WTC11 (cell line): ENCODE measurements around the gene TRABD2A. TPM values are rescaled to one million over a fixed set of nuclear protein-coding genes. Genes with fewer than 3 reads are reported as not detected.

Experiments
- ATAC-seq: fragments of 200-7000 bp; cut with Tn5 transposase; 2 replicates; pipeline ENCODE4 v1.10.0; 2021; ENCODE audit warnings: mild to moderate bottlenecking, moderate library complexity
- CTCF ChIA-PET: fragments of 300-600 bp; sonication (Branson Sonifier 250); formaldehyde crosslinking; loops from one replicate; lab custom pipeline; 2021; ENCODE audit warnings: antibody characterized with exemption; lab: Charles Lee
- POLR2A ChIA-PET: fragments of 350-600 bp; sonication (Branson Sonifier 250); formaldehyde crosslinking; loops from one replicate; lab custom pipeline; 2021; ENCODE audit warnings: antibody characterized with exemption; lab: Charles Lee
- DNase-seq: peaks from one replicate; pipeline ENCODE4 v3.0.0; 2021; ENCODE audit warnings: low spot score
- H3K27ac Mint-ChIP-seq: 2 replicates; pipeline ENCODE4 v1.8.0; 2021; ENCODE audit warnings: mixed read lengths
- H3K27me3 Mint-ChIP-seq: 2 replicates; pipeline ENCODE4 v1.8.0; 2021; ENCODE audit warnings: low read depth, mild to moderate bottlenecking, moderate library complexity, mixed read lengths
- H3K36me3 Mint-ChIP-seq: 2 replicates; pipeline ENCODE4 v1.8.0; 2021; ENCODE audit warnings: mixed read lengths
- H3K4me1 Mint-ChIP-seq: 2 replicates; pipeline ENCODE4 v1.8.0; 2022; ENCODE audit warnings: mixed read lengths
- H3K4me3 Mint-ChIP-seq: 2 replicates; pipeline ENCODE4 v1.8.0; 2021; ENCODE audit warnings: mild to moderate bottlenecking, moderate library complexity, mixed read lengths
- H3K9me3 Mint-ChIP-seq: 2 replicates; pipeline ENCODE4 v1.8.0; 2021; ENCODE audit warnings: mixed read lengths
- ATF1 ChIP-seq: sonication (generic); formaldehyde crosslinking; IDR thresholded peaks from 2 replicates; pipeline ENCODE4 v1.8.1; 2023; ENCODE audit warnings: mild to moderate bottlenecking, moderate library complexity, missing genetic modification reagents
- CBFB ChIP-seq: sonication (generic); formaldehyde crosslinking; IDR thresholded peaks from 2 replicates; pipeline ENCODE4 v1.8.1; 2022; ENCODE audit warnings: mild to moderate bottlenecking, low read depth, missing genetic modification reagents
- CREB1 ChIP-seq: sonication (generic); formaldehyde crosslinking; IDR thresholded peaks from 2 replicates; pipeline ENCODE4 v1.8.0; 2023; ENCODE audit warnings: mild to moderate bottlenecking, missing genetic modification reagents
- CREM ChIP-seq: sonication (generic); formaldehyde crosslinking; IDR thresholded peaks from 2 replicates; pipeline ENCODE4 v1.8.1; 2022; ENCODE audit warnings: mild to moderate bottlenecking, missing genetic modification reagents, moderate library complexity
- CTCF ChIP-seq: fragments of 200-600 bp; IDR thresholded peaks from 2 replicates; pipeline ENCODE4 v1.8.0; 2022; ENCODE audit warnings: antibody characterized with exemption
- E2F4 ChIP-seq: sonication (generic); formaldehyde crosslinking; IDR thresholded peaks from 2 replicates; pipeline ENCODE4 v1.8.1; 2022; ENCODE audit warnings: low read depth, mild to moderate bottlenecking, moderate library complexity, missing genetic modification reagents, borderline replicate concordance
- E2F5 ChIP-seq: sonication (generic); formaldehyde crosslinking; IDR thresholded peaks from 2 replicates; pipeline ENCODE4 v1.8.1; 2022; ENCODE audit warnings: mild to moderate bottlenecking, moderate library complexity, missing genetic modification reagents
- ESRRA ChIP-seq: sonication (generic); formaldehyde crosslinking; IDR thresholded peaks from 2 replicates; pipeline ENCODE4 v1.8.1; 2022; ENCODE audit warnings: mild to moderate bottlenecking, missing genetic modification reagents, borderline replicate concordance
- FOXK1 ChIP-seq: sonication (generic); formaldehyde crosslinking; IDR thresholded peaks from 2 replicates; pipeline ENCODE4 v1.8.0; 2022; ENCODE audit warnings: mild to moderate bottlenecking, moderate library complexity, missing genetic modification reagents
- IRF1 ChIP-seq: sonication (generic); formaldehyde crosslinking; IDR thresholded peaks from 2 replicates; pipeline ENCODE4 v1.8.0; 2023; ENCODE audit warnings: missing genetic modification reagents
- IRF2 ChIP-seq: sonication (generic); formaldehyde crosslinking; IDR thresholded peaks from 2 replicates; pipeline ENCODE4 v1.8.0; 2022; ENCODE audit warnings: low read depth, missing genetic modification reagents, borderline replicate concordance
- JAZF1 ChIP-seq: fragments of 250-450 bp; sonication (Bioruptor Pico); IDR thresholded peaks from 2 replicates; pipeline ENCODE4 v1.9.0; 2021; ENCODE audit warnings: moderate library complexity, mild to moderate bottlenecking, inconsistent platforms
- JUN ChIP-seq: sonication (generic); formaldehyde crosslinking; IDR thresholded peaks from 2 replicates; pipeline ENCODE4 v1.8.0; 2023; ENCODE audit warnings: mild to moderate bottlenecking, missing genetic modification reagents
- NFE2L1 ChIP-seq: sonication (generic); formaldehyde crosslinking; IDR thresholded peaks from 2 replicates; pipeline ENCODE4 v1.8.1; 2023; ENCODE audit warnings: missing genetic modification reagents
- TP53 ChIP-seq: sonication (generic); formaldehyde crosslinking; IDR thresholded peaks from 2 replicates; pipeline ENCODE4 v1.8.1; 2023; ENCODE audit warnings: mild to moderate bottlenecking, missing genetic modification reagents
- ZBTB21 ChIP-seq: sonication (generic); formaldehyde crosslinking; IDR thresholded peaks from 2 replicates; pipeline ENCODE4 v1.8.1; 2023; ENCODE audit warnings: mild to moderate bottlenecking, missing genetic modification reagents, borderline replicate concordance
- ZNF396 ChIP-seq: fragments of 250-450 bp; sonication (Bioruptor Pico); IDR thresholded peaks from 2 replicates; pipeline ENCODE4 v1.8.0; 2021; ENCODE audit warnings: mild to moderate bottlenecking, moderate library complexity, borderline replicate concordance
- ZSCAN18 ChIP-seq: fragments of 250-450 bp; sonication (Bioruptor Pico); IDR thresholded peaks from 2 replicates; pipeline ENCODE4 v2.1.2; 2022; ENCODE audit warnings: mild to moderate bottlenecking, moderate library complexity
- total RNA-seq: library from RNA; stranded (reverse); gene quantifications from 3 replicates; pipeline ENCODE4 v1.2.3, GENCODE V29; 2021
- TF ChIP-seq, protein P1 (sequence below): sonication (generic); formaldehyde crosslinking; conservative IDR thresholded peaks from 2 replicates; pipeline ENCODE4 v1.8.1; 2022; ENCODE audit warnings: mild to moderate bottlenecking, missing genetic modification reagents
- TF ChIP-seq, protein P2 (sequence below): sonication (generic); formaldehyde crosslinking; IDR thresholded peaks from 2 replicates; pipeline ENCODE4 v1.8.1; 2023; ENCODE audit warnings: mild to moderate bottlenecking, missing genetic modification reagents, moderate library complexity

TRABD2A gene
- total RNA-seq, 1 experiment from 2014 or later: 12.1 TPM

DNA sequence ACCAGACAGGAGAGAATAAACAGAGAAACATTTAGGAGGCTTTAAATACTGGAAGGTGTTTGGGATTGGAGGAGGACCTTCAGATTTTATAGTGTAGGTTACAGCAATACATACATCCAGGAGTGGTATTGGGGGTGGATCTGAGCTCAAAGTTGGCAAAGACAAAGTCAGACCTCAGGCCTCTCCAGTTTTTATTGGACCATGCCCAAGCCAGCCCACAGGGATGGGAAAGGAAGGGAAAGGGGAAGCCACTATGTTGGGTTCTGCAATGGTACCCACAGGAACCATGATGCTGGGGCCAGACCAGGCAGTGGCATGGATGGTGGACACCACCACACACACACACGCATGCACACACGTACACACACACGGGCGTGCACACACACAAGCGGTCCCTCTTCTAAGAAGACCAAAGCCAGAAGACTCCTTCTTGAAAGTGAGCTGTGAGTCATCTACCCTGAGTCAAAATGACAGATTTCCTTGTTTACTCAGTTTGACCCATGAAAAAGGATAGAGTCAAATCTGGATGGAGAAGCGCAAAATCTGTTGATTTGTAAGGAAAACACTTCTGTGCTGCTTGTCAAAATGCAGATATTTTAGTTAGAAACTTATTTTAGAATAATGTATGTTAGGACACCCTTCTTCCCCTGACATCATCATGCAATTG is 87.9 kb downstream of the TRABD2A start:
- DNase-seq (no peak), ATAC-seq (no peak)
- Mint-ChIP-seq H3K27ac (no peak overlapping the region), H3K4me3 (no peak overlapping the region), H3K4me1 (no peaks in the 10 kb centered on the region), H3K36me3 (no peaks in the 10 kb centered on the region), H3K27me3 (no peaks in the 10 kb centered on the region; the same call in 1 of the 2 replicates), H3K9me3 (0 out of 2 replicates have a peak, but pooled peaks cover 7% of the 10 kb centered on the region)
- CTCF ChIA-PET: no interaction called here
- no peak for TF ChIP-seq FOXK1
- TF ChIP-seq ESRRA: no peak
- TF ChIP-seq ZSCAN18 (CRISPR knock-in tag): no peak
- TF ChIP-seq CREM (CRISPR knock-in tag): no peak
- TF ChIP-seq ATF1 (CRISPR knock-in tag): no peak
- TF ChIP-seq, protein P1, sequence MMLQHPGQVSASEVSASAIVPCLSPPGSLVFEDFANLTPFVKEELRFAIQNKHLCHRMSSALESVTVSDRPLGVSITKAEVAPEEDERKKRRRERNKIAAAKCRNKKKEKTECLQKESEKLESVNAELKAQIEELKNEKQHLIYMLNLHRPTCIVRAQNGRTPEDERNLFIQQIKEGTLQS (CRISPR knock-in tag): no peak
- no peak for TF ChIP-seq JUN (CRISPR knock-in tag)
- TF ChIP-seq NFE2L1 (CRISPR knock-in tag): no peak
- TF ChIP-seq ZNF396 (CRISPR knock-in tag): no peak
- TF ChIP-seq, protein P2, sequence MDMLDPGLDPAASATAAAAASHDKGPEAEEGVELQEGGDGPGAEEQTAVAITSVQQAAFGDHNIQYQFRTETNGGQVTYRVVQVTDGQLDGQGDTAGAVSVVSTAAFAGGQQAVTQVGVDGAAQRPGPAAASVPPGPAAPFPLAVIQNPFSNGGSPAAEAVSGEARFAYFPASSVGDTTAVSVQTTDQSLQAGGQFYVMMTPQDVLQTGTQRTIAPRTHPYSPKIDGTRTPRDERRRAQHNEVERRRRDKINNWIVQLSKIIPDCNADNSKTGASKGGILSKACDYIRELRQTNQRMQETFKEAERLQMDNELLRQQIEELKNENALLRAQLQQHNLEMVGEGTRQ: no peak
- TF ChIP-seq IRF1: no peak
- no peak for TF ChIP-seq ZBTB21 (CRISPR knock-in tag)
- POLR2A ChIA-PET: no interaction called here

DNA sequence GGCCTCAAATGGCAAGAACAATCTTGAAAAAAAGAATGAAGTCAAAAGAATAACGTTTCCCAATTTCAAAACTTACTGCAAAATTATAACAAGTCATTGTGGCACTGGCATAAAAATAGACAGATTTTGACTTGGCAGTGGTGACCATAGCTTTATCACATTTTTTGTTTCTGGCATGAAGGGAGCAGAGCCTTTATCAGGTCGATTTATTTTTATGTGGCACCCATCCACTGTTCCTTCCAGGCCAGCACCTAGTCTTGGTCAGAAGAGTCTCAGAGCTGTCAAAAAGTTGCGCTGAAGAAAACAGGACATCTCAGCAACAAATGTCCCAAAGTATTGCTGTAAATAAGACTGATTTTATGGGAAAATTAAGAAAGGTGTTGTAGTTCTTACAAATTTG is 92.4 kb downstream of the TRABD2A start:
- TF ChIP-seq JAZF1 (CRISPR knock-in tag) (no peak), CREM (CRISPR knock-in tag) (no peak), IRF2 (CRISPR knock-in tag) (no peak), CTCF (no peak), NFE2L1 (CRISPR knock-in tag) (no peak), E2F5 (CRISPR knock-in tag) (no peak), ESRRA (no peak), TP53 (CRISPR knock-in tag) (no peak), CBFB (CRISPR knock-in tag) (no peak), CREB1 (no peak), ZSCAN18 (CRISPR knock-in tag) (no peak), E2F4 (CRISPR knock-in tag) (no peak), ZNF396 (CRISPR knock-in tag) (no peak)
- TF ChIP-seq, protein P1 (CRISPR knock-in tag): no peak
- H3K27me3 Mint-ChIP-seq: no peaks in the 10 kb centered on the region; the same call in 1 of the 2 replicates
- ATAC-seq (no peak), DNase-seq (no peak)
- H3K4me1 Mint-ChIP-seq: peaks cover 21% of the 10 kb centered on the region
- H3K4me3 Mint-ChIP-seq: no peak overlapping the region
- ChIA-PET POLR2A (no interaction called here), CTCF (interaction anchor here (1.3 kb wide), 1 partner anchor 47 kb away, joined by 3 read pairs; no protein-coding TSS in a partner anchor)
- H3K9me3 Mint-ChIP-seq: 0 out of 2 replicates have a peak, but pooled peaks cover 7% of the 10 kb centered on the region
- no peak overlapping the region for H3K27ac Mint-ChIP-seq
- H3K36me3 Mint-ChIP-seq: no peaks in the 10 kb centered on the region
